GM12878 (cell line): Measurements from ENCODE around the gene CPVL. TPM values are rescaled to one million over a fixed set of nuclear protein-coding genes. Genes with fewer than 3 reads are reported as not detected.

Experiments used
- ATAC-seq: fragments of 200-7000 bp; cut with Tn5 transposase; 3 replicates; pipeline ENCODE4 v1.9.1; 2020; ENCODE audit warnings: mild to moderate bottlenecking, moderate library complexity
- BruUV-seq: library from RNA; stranded (reverse); fragments of 400-500 nt; replicated peaks from 2 replicates; lab custom pipeline; 2021; lab: Mats Ljungman, UMichigan
- CTCF ChIA-PET: fragments of 300-600 bp; sonication (Branson Sonifier 250); formaldehyde crosslinking; extraction: SDS; loops from one replicate; lab custom pipeline; 2021; ENCODE audit warnings: inconsistent platforms; lab: Yijun Ruan, JAX
- POLR2A ChIA-PET: fragments of 350-600 bp; formaldehyde crosslinking; extraction: SDS; loops from one replicate; lab custom pipeline; 2021; ENCODE audit warnings: inconsistent platforms; lab: Charles Lee
- RAD21 ChIA-PET: fragments of 300-600 bp; sonication (Branson Sonifier 250); formaldehyde crosslinking; loops from one replicate; lab custom pipeline; 2023; ENCODE audit warnings: antibody characterized with exemption; ENCODE audit not compliant: unreplicated experiment; lab: Charles Lee
- SMC1A ChIA-PET: fragments of 300-600 bp; sonication (Branson Sonifier 250); formaldehyde crosslinking; loops from one replicate; lab custom pipeline; 2023; ENCODE audit not compliant: unreplicated experiment, uncharacterized antibody; lab: Charles Lee
- DNase-seq: peaks from one replicate; pipeline ENCODE4 v3.0.0-alpha.2; 2011; ENCODE audit warnings: low read depth, low spot score
- FAIRE-seq: peaks from 3 replicates; lab custom pipeline; 2011; peaks lifted over from hg19 to GRCh38; lab: Jason Lieb, UNC
- H2AFZ ChIP-seq: 2 replicates; pipeline ENCODE4 v1.6.0; 2011; ENCODE audit warnings: low read depth, low read length, control low read depth; ENCODE audit not compliant: control insufficient read depth
- H3K27ac ChIP-seq: 2 replicates; pipeline ENCODE4 v1.5.1; 2011; ENCODE audit warnings: control low read depth; ENCODE audit not compliant: control insufficient read depth, insufficient read depth
- H3K27me3 ChIP-seq, 2 experiments: replicated peaks in 1 of 2; 2 replicates each; pipeline versions ENCODE4 v1.6.0 to v1.6.1; 2011; ENCODE audit warnings: low read length in 1 of 2; ENCODE audit not compliant: control insufficient read depth in 2 of 2, insufficient read depth in 2 of 2
- H3K36me3 ChIP-seq, 2 experiments: 2 replicates each; pipeline ENCODE4 v1.5.1; 2011; ENCODE audit warnings: low read length in 1 of 2; ENCODE audit not compliant: control insufficient read depth in 2 of 2, insufficient read depth in 2 of 2
- H3K4me1 ChIP-seq: 2 replicates; pipeline ENCODE4 v1.6.1; 2011; ENCODE audit warnings: mild to moderate bottlenecking, low read length, moderate library complexity, mixed read lengths; ENCODE audit not compliant: control insufficient read depth, insufficient read depth
- H3K4me2 ChIP-seq: 2 replicates; pipeline ENCODE4 v1.6.0; 2011; ENCODE audit warnings: control low read depth; ENCODE audit not compliant: control insufficient read depth, insufficient read depth
- H3K4me3 ChIP-seq: fragments of 200-600 bp; sonication (generic); 2 replicates; pipeline ENCODE4 v1.5.1; 2016
- H3K79me2 ChIP-seq: 2 replicates; pipeline ENCODE4 v1.6.0; 2011; ENCODE audit warnings: low read length; ENCODE audit not compliant: control insufficient read depth, insufficient read depth
- H3K9ac ChIP-seq: 2 replicates; pipeline ENCODE4 v1.8.0; 2011; ENCODE audit warnings: low read length, control low read depth, mixed read lengths; ENCODE audit not compliant: control insufficient read depth, insufficient read depth
- H3K9me3 ChIP-seq: replicated peaks from 3 replicates; pipeline ENCODE4 v1.5.1; 2011; ENCODE audit warnings: mild to moderate bottlenecking, low read length; ENCODE audit not compliant: control insufficient read depth, insufficient read depth
- H4K20me1 ChIP-seq: 2 replicates; pipeline ENCODE4 v1.6.0; 2011; ENCODE audit not compliant: control insufficient read depth, insufficient read depth
- CBFB ChIP-seq: IDR thresholded peaks from 2 replicates; pipeline ENCODE4 v1.6.1; 2016; ENCODE audit warnings: antibody characterized with exemption, low read depth
- CBX5 ChIP-seq: sonication (generic); IDR thresholded peaks from 2 replicates; pipeline ENCODE4 v1.6.1; 2016; ENCODE audit warnings: low read depth, moderate library complexity, mild to moderate bottlenecking, inconsistent platforms
- ELK1 ChIP-seq: IDR thresholded peaks from 2 replicates; pipeline ENCODE4 v1.6.1; 2012; ENCODE audit warnings: low read depth, low read length, improper control_type of control experiment
- GATAD2B ChIP-seq: fragments of 450-650 bp; conservative IDR thresholded peaks from 2 replicates; pipeline ENCODE4 v1.6.1; 2017; ENCODE audit warnings: low read depth, mild to moderate bottlenecking, moderate library complexity
- KDM1A ChIP-seq: fragments of 200-600 bp; sonication (generic); IDR thresholded peaks from 2 replicates; pipeline ENCODE4 v1.6.1; 2016; ENCODE audit warnings: borderline replicate concordance
- MTA2 ChIP-seq: fragments of 450-650 bp; IDR thresholded peaks from 2 replicates; pipeline ENCODE4 v1.6.1; 2016; ENCODE audit warnings: low read depth, mild to moderate bottlenecking, moderate library complexity
- NR2C2 ChIP-seq: IDR thresholded peaks from 2 replicates; pipeline ENCODE4 v1.6.1; 2011; ENCODE audit warnings: borderline replicate concordance, low read depth; ENCODE audit not compliant: control insufficient read depth, insufficient read length
- SREBF2 ChIP-seq: IDR thresholded peaks from 2 replicates; pipeline ENCODE4 v1.6.1; 2012; ENCODE audit warnings: mild to moderate bottlenecking, low read length
- SUPT20H ChIP-seq: IDR thresholded peaks from 2 replicates; pipeline ENCODE4 v1.6.1; 2011; ENCODE audit warnings: low read depth, mild to moderate bottlenecking, low read length, moderate library complexity, borderline replicate concordance; ENCODE audit not compliant: control insufficient read depth
- TCF12 ChIP-seq: IDR thresholded peaks from 2 replicates; pipeline ENCODE4 v1.6.1; 2011; ENCODE audit warnings: low read depth, mild to moderate bottlenecking, low read length
- WRNIP1 ChIP-seq: IDR thresholded peaks from 2 replicates; pipeline ENCODE4 v1.6.1; 2011; ENCODE audit warnings: low read depth, low read length, improper control_type of control experiment, borderline replicate concordance
- ZBTB11 ChIP-seq: fragments of 450-650 bp; formaldehyde crosslinking; IDR thresholded peaks from 2 replicates; pipeline ENCODE4 v1.5.0; 2022; ENCODE audit warnings: mild to moderate bottlenecking, missing genetic modification characterization
- ZNF592 ChIP-seq: fragments of 450-650 bp; IDR thresholded peaks from 2 replicates; pipeline ENCODE4 v1.6.1; 2017; ENCODE audit warnings: mild to moderate bottlenecking, moderate library complexity
- WGBS: methylation state at CpG from one replicate; pipeline ENCODE4 v1.1.6; 2016; ENCODE audit warnings: low lambda C conversion rate; ENCODE audit not compliant: insufficient replicate concordance, insufficient coverage; ENCODE audit errors: missing lambda C conversion rate; 5-methylcytosine and 5-hydroxymethylcytosine counted together
- in situ Hi-C: fragments of 300-500 bp; cut with MboI; formaldehyde crosslinking; loops from 9 replicates; pipeline ENCODE4 v1.14.3; 2018; ENCODE audit warnings: mixed read lengths
- intact Hi-C: fragments of 100-400 bp; cut with micrococcal nuclease; formaldehyde crosslinking; loops from one replicate; pipeline ENCODE4 v1.14.2; 2022; ENCODE audit not compliant: unreplicated experiment
- polyA plus RNA-seq, 11 experiments: library from polyadenylated mRNA; depleted of rRNA in 4 of 11; unstranded in 6 of 11; stranded (reverse) in 5 of 11; fragments of >200 nt; fragmentation: Nextera tagmentation in 4 of 11; fragmentation: Illumina TruSeq in 1 of 11; extraction: Ambion mirVana in 4 of 11; extraction: Trizol in 1 of 11; gene quantifications; 1 replicate in 1 of 11; 2 replicates in 10 of 11; pipeline versions ENCODE4 v1.2.1 to v1.2.3, GENCODE V29; 2011 to 2016; ENCODE audit warnings: inconsistent platforms in 2 of 11, missing spikeins in 2 of 11, low read depth in 1 of 11
- total RNA-seq, 4 experiments: library from RNA; depleted of rRNA in 3 of 4; stranded (reverse); fragments of >200 nt in 3 of 4; fragmentation: Illumina TruSeq in 1 of 4; extraction: Trizol in 1 of 4; gene quantifications; 2 replicates each; pipeline versions ENCODE4 v1.2.1 to v1.2.3, GENCODE V29; 2013 to 2021

CPVL gene
- total and polyA plus RNA-seq, 10 of the 15 experiments (the other 5 are each of a cell fraction or from before 2014, with no cell fraction given) = 0.59 TPM; not detected in 9

GRCh38 chr7:29102558-29103151 is 43.7 kb downstream of the CPVL start:
- no peak overlapping the region for H2AFZ ChIP-seq
- ATAC-seq = peak; percentile 61
- no peak overlapping the region for H3K4me3 ChIP-seq
- H3K27me3 ChIP-seq = peaks cover 0 to 1% of the 10 kb centered on the region in 2 experiments; a peak in 2 of 4 replicates
- no peak overlapping the region for H3K4me2 ChIP-seq
- FAIRE-seq = no peak
- H3K27ac ChIP-seq = no peak overlapping the region
- H3K9me3 ChIP-seq = no peaks in the 10 kb centered on the region
- no TSS peak for BruUV-seq
- ChIA-PET SMC1A (interaction anchor here (1.1 to 3.4 kb wide), 6 partner anchors 20 to 305 kb away, joined by 3 to 25 read pairs (median 6); no protein-coding TSS in a partner anchor), POLR2A (no interaction called here), RAD21 (interaction anchor here (1.0 to 3.2 kb wide), 2 partner anchors 176 to 180 kb away, joined by 3 to 18 read pairs; no protein-coding TSS in a partner anchor), CTCF (interaction anchor here (1.7 to 16.4 kb wide), 3 partner anchors 11 to 178 kb away, joined by 7 to 375 read pairs (median 16); no protein-coding TSS in a partner anchor)
- H3K36me3 ChIP-seq = no peaks in the 10 kb centered on the region
- no peaks in the 10 kb centered on the region for H4K20me1 ChIP-seq
- in situ Hi-C loops = no loop called here
- H3K79me2 ChIP-seq = no peaks in the 10 kb centered on the region
- intact Hi-C loops = loop anchor here (1.0 kb wide), 2 partner anchors 175 to 180 kb away; no protein-coding TSS in a partner anchor
- no peak for DNase-seq
- H3K4me1 ChIP-seq = no peaks in the 10 kb centered on the region
- 0% methylated on average over 7 of the region's 7 CpGs for WGBS
- no peak overlapping the region for H3K9ac ChIP-seq
- TF ChIP-seq GATAD2B (no peak), CBFB (no peak), ZBTB11 (CRISPR knock-in tag) (no peak), SREBF2 (no peak), TCF12 (no peak), WRNIP1 (no peak), ELK1 (no peak), KDM1A (no peak), NR2C2 (no peak), MTA2 (no peak), ZNF592 (no peak), SUPT20H (no peak), CBX5 (no peak)
